Testis (tissue), 2 donors: Measurements from ENCODE around the gene CTAG1A.

Source experiments
- POLR2A ChIP-seq: fragments of 450-650 bp; IDR thresholded peaks from one replicate; pipeline ENCODE4 v1.6.1; 2017; ENCODE audit warnings: antibody characterized with exemption, mild to moderate bottlenecking, moderate library complexity
- TF ChIP-seq, protein P1 (sequence below), 3 experiments: fragments of 450-650 bp in 2 of 3; fragments of 200-600 bp in 1 of 3; sonication (generic) in 1 of 3; IDR thresholded peaks; one replicate each; pipeline ENCODE4 v1.5.1; 2016 to 2019; ENCODE audit warnings: antibody characterized with exemption in 3 of 3, mild to moderate bottlenecking in 2 of 3, moderate library complexity in 1 of 3

DNA sequence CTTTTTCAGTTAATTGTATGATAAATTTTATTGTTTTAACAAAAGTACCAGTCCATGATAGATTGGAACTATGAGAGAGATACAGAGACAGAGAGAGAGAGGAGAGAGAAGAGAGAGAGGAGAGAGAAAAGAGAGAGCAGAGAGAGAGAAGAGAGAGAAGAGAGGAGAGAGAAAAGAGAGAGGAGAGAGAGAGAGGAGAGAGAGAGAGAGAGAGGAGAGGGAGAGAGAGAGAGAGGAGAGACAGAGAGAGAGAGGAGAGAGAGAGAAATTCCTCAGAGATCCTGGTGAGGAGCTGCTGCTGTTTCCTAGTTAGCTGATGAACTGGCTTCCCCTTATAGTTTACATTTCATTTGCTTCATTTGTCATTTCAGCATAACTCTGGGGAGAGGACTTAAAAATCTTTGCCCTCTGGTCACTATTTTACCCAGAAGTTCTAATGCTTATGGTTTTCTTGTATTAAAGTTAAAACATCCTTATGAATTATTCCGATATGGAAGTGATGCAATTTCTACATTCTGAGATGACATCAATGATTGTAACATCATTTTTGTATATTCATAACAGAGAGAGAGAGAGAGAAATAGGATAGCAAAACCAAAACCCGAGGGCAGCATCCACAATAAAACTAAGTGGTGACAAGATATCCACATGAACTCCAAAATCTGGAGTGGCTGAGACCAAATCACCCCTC lies 10.8 kb downstream of the CTAG1A start:
- no peak for TF ChIP-seq POLR2A
- TF ChIP-seq, protein P1, sequence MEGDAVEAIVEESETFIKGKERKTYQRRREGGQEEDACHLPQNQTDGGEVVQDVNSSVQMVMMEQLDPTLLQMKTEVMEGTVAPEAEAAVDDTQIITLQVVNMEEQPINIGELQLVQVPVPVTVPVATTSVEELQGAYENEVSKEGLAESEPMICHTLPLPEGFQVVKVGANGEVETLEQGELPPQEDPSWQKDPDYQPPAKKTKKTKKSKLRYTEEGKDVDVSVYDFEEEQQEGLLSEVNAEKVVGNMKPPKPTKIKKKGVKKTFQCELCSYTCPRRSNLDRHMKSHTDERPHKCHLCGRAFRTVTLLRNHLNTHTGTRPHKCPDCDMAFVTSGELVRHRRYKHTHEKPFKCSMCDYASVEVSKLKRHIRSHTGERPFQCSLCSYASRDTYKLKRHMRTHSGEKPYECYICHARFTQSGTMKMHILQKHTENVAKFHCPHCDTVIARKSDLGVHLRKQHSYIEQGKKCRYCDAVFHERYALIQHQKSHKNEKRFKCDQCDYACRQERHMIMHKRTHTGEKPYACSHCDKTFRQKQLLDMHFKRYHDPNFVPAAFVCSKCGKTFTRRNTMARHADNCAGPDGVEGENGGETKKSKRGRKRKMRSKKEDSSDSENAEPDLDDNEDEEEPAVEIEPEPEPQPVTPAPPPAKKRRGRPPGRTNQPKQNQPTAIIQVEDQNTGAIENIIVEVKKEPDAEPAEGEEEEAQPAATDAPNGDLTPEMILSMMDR (IDR thresholded peaks at IDR 0.05) = no peak
